GM18498 (cell line): ENCODE measurements around the gene ZNF598.
"Not testable (repeated sequence)": the region's sequence is repeated elsewhere in the genome, so short reads cannot be mapped to it uniquely, and the experiment has no call there.

Source experiments
- ATAC-seq: cut with Tn5 transposase; IDR thresholded peaks from one replicate; pipeline ENCODE4 v1.9.1; 2021; ENCODE audit warnings: mild to moderate bottlenecking, moderate library complexity; ENCODE audit not compliant: unreplicated experiment

The ZNF598 gene

DNA sequence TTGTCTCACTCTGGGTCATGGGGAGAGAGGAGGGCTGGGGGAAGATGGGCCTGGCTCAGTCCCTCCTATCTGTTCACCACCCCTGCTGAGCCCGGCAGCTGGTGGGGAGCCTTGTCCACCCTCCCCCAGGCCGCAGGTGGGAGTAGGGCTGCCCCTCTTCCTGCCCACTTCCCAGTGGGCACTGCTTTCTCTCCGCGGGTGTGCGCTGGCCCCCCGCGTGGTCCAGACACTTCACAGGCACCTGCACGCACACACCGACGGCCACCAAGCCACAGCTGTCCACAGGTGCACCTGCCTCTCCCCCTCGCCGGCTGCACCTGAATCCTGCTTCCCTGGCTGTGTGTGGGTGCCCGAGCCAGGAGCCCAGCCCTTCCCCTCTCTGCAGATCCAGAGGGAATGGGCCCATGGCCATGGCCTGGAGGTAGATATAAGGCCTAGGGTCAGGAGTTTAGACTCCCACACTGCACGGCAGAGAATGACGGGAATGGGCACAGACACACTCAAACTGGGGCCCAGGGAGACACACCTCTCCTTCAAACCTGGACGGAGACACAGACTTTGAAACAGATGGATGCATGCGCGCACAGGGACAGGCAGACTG, 19.1 kb upstream of the ZNF598 start:
- no peak for ATAC-seq

DNA sequence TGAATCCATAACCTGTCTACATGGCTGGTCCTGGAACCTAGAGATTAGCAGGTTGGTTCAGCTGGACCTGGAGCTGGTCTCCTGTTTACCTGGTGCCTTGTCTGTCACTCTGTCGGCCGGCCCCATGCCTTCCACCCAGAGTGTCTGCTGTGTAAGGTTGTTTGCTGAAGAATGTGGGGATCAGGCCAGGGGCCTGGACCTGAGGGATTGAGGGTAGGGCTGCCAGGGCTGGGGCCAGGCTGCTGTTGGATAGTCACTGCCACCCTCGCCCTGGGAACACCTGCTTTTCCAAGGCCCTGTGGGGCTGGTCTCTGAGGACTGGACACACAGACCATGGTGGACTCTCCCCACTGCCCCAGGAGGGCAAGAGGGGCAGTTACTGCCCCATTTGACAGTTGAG, 18.5 kb upstream of the ZNF598 start:
- no peak for ATAC-seq

DNA sequence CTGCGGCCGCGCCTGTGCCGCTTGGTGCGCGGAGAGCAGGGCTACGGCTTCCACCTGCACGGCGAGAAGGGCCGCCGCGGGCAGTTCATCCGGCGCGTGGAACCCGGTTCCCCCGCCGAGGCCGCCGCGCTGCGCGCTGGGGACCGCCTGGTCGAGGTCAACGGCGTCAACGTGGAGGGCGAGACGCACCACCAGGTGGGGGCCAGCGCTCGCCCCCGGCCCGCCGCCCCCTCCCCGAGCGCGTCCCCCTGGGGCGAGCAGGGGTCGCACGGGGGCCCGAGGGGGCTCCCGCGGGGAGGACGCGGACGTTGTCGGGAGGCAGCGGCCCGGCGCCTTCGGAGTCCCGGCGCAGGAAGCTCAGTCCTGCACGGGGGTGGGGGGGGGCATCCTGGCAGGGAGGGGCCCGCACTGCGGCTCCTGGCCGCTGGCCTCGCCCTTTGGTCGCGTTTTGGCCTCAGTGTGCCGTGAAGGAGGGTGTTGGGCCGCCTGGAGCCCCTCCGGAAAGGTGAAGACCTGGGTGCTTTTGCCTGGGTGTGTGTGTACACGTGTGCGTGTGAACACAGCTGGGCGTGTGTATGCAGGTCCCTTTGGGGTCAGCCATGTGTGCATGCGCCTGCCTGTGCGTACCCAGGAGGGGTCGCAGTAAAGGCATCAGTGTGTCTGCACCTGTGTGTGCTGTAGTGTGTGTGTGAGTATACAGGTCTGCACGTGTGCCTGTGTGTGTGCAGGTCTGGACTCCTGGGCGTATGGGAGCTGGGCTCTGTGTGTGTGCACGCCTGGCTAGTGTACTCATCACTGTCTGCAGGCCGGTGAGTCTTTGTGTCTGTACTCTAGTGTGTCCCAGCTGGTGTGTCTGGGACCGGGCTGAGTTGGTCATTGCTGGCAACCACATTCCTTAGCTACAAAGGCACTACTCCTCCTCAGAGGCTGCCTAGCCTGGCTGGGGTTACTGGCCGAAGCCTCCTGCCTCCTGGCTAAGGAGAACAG, 17.7 kb upstream of the ZNF598 start:
- ATAC-seq, result no peak

DNA sequence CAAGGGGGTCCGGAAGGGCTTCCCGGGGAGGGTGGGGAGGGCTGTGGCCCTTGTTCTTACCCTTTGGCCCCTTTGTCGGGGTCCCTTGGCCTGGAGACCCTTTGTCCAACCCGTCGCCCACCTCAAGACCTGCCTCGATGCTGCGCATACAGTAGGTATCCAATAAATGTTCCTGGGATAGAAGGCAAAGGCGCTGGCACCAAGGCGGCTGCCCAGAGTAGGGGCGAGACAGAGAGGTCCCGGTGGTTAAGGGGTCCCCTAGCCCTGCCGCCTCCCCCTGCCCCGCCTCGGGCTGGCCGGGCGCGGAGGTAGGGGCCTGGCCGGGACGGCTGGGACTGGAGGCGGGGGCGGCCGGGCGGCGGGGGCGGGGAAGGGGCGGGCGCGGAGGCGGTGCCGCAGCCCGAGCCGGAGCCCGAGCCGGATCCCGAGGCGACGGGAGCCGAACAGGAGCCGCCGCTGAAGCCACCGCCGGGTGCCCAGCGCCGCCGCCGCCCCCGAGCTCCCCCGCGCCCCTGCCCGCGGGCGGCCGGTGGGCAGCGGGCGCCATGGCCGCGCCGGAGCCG, 16.9 kb upstream of the ZNF598 start, which contains the start of gene NHERF2:
Gene NHERF2 (plus strand): TSS at position 442 of the 563 bp plus-strand sequence. CDS start 104 bp downstream, at position 546.
- ATAC-seq, result no peak

DNA sequence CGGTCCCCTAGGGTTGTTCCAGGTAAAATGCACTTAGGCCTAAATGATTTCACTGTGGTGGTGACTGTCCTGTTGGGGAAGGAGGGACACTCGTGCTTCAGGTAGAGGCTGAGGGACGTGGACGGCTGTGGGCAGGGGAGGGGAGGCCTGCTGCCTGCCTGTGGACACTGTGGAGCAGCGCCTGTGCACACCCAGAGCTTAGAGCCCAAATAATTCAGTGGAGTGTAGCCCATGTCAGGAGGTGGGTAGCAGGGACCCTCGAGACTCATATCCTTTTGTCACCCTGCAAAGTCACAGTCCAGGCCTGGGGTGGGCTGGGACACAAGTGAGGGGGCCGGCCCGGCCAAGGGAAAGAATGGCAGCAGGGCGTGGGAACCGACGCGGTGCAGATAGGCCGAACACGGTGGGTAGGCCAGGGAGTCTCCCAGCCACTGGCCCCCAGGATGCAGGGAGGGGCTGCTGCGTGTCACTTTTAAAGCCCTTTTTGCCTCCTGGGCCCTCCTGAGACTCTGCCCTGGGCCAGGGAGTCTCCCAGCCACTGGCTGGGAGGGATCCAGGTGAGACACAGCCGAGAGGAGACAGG, 16.3 kb upstream of the ZNF598 start:
- ATAC-seq, result no peak

DNA sequence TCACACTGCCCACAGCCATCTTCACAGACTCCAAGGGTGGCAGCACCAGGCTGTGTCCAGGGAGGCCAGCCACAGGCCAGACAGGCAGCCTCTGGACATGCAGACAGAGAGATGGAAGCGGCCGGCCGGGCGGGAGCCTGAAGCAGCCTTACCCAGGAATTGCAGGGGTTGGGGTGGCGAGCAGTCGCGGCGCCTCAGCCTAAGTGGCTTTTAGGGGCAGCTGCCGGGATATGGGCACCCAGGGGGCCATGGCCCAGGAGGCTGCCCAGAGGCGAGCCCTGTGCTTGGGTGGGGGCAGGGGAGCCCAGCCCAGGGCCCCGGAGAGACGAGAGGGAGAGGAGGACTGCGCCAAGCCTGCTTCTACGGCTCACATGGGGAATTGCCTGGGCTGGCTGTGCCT, 15.6 kb upstream of the ZNF598 start:
- ATAC-seq, result no peak

DNA sequence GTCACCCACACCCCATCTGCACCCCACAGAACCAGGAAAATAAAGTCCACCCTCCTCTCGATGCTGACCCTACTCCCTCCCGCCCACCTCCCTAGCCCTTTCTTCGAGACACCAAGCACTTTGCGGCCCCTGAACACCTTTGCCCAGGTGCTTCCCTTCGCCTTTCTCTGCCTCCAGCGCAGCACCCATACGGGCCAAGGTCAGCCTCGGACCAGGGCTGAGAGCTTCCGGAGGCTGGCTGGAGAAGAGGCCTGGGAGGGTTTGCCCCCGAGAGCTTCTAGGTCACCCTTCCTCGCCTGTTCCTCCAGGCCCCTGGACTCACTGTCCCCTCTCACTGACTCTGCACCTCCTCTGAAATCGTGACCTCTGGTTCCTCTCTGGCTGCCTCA, 14.4 kb upstream of the ZNF598 start:
- no peak for ATAC-seq

DNA sequence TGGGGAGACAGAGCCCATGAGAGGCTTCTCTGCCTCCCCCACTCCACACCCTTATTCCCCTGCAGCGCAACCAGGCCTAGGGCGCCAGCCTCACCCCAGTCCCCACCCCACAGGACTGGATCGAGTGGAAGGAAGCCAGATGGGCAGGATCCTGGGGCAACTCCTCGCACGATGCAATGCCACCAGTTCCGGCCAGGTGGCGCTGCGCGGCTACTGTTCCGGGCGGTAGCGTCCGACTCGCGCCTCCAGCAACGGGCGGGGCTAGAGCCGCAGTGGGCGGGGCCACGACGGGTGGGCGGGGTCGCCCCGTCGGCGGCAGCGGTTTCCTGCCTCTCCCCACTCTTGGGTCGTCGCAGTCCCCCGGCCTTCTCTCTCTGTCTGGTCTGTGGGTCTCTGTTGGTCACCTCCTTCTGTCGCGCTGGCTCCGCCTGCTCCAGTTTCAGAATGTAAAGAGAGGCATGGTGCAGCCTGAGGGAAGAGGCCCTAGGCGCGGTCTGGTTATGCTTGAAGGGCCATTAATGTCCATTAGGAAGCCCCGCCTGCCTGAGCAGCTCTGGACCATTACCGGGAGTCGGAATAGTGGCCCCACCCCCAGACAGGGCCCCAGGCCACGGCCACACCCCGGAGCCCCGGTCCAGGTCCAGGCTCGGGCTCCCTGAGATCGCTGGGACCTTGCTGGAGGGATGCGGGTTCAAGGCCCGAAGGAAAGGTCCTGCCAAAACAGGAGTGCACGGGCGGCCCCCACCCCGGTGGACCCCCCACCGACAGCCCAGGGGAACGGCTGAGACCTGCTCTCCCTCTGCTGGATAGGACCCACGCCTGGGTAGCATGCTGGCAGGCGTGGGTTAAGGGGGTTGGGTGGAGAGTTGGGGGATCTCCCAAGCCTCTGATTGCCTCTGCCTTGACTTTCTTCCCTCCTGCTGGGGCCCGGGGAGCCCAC, 13.7 kb upstream of the ZNF598 start:
- ATAC-seq, result peak; percentile 83

DNA sequence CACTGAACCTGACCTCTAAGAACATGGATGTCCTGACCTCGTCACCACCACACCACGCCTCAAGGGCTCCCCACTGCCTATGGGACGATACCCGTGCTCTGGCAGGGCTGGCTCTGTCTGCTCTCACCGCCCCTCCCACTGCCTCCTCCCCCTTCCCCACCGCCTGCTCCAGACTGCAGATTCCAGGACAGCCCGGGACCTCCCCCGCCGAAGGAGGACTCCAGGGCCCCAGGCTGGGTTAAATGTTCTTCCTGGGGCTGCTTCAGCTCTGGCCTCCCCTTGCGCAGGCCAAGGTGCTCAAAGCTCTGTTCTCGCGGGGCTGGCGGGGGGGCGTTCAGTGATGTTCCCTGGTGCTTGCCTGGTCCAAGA, 13.1 kb upstream of the ZNF598 start:
- ATAC-seq, result peak; percentile 13

DNA sequence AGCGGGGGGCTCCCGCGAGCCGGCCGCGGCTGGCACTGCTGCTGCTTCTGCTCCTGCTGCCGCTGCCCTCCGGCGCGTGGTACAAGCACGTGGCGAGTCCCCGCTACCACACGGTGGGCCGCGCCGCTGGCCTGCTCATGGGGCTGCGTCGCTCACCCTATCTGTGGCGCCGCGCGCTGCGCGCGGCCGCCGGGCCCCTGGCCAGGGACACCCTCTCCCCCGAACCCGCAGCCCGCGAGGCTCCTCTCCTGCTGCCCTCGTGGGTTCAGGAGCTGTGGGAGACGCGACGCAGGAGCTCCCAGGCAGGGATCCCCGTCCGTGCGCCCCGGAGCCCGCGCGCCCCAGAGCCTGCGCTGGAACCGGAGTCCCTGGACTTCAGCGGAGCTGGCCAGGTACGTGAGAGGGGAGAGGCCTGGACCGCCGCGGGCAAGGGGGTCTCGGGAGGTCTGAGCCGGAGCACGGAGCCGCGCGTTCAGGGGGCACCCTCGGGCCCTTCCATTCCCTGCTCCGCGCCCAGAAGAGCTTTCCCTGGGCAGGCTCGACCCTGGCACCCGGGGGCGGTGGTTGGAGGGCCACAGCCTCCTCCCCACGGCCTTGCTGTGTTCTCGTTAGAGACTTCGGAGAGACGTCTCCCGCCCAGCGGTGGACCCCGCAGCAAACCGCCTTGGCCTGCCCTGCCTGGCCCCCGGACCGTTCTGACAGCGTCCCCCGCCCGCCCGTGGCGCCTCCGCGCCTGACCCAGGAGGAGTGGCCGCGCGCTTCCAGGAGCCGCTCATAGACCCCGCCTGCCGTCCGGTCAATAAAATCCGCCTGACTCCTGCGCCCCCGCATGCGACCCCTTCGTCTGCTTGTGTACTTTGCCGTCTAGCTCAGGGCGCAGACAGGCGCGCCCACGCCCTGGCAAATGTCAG, 10.6 kb upstream of the ZNF598 start:
- ATAC-seq, result no peak

DNA sequence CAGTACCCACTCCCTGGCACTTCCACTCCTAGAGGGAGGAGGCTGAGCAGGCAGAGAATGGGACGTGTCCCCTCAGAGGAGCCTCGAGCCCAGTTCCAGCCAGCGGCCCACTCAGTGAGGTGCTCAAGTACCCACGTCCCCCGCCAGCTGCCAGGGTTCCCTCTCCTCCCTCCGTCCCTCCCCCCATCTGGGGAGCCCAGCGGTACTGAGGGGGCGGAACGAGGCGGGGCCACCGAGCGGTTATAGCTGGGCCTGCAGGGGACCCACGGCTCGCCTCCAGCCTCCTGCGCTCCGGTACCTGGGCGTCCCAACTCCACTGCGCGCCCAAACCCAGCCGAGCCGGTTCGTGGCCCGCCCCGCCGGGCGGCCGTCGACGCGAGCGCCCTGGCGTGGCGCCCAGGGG, 9.9 kb upstream of the ZNF598 start, which contains the start of gene NPW:
Gene NPW (plus strand): TSS at position 268 of the 403 bp plus-strand sequence.
- no peak for ATAC-seq

DNA sequence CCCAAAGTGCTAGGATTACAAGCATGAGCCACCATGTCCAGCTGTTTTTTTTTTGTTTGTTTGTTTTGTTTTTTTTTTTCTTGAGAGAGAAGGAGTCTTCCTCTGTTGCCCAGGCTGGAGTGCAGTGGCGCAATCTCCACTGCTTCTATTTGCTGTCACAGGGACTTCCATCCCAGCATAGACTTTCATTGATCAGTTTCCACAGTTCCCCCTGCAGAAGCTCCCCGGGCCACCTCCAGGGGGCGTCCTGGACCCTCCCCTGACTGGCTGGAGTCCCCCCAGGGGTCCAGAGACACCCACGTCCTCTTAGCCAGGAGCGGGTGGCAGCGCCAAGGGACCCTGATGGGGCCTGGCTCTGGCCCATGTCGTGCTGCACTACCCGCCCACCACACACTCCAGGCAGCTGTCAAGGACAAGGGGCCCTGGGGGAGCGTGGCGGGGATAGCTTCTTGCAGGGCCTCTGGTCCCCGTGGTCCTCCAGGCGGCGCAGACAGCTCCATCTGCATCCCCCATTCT, 6.8 kb upstream of the ZNF598 start:
- ATAC-seq, result no peak

DNA sequence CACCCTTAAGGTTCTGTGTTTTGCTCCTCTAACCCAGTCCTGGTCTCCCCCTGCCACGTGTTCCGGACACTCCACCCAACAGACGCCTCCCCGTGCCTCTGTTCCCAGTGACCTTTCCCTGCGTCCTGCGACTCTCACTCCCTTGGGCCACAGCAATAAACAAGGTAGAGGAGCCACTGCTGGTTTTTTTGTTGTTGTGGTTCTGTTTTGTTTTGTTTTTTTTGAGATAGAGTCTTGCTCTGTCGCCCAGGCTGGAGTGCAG, 6.3 kb upstream of the ZNF598 start:
- no peak for ATAC-seq

DNA sequence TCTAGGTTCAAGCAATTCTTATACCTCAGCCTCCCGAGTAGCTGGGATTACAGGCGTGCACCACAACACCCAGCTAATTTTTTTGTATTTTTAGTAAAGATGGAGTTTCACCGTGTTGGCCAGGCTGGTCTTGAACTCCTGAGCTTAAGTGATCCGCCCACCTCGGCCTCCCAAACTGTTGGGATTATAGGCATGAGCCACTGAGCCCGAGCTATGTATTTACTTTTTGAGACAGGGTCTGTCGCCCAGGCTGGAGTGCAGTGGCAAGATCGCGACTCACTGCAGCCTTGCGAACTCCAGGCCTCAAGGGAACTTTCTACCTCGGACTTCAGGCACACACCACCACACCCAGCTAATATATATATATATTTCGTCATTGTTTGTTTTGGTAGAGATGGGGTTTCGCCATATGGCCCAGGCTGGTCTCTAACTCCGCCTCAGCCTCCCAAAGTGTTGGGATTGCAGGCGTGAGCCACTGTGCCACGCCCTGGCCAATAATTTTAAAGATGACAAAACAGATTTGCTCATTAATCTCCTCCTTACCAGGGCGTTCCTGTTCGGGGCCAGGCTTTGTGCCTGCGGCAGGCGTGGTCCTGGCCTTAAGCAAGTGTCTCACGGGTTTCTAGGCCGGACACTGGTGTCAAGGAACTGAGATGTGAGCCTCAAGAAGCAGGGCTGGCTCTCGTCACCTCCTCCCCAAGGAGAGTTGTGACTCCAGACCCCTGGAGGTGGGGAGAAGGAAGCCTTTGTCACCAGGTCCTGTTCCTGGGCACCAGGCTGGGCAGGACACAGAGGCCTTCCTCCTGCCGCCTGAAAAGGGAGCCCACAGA, 5.7 kb upstream of the ZNF598 start:
- no peak for ATAC-seq

DNA sequence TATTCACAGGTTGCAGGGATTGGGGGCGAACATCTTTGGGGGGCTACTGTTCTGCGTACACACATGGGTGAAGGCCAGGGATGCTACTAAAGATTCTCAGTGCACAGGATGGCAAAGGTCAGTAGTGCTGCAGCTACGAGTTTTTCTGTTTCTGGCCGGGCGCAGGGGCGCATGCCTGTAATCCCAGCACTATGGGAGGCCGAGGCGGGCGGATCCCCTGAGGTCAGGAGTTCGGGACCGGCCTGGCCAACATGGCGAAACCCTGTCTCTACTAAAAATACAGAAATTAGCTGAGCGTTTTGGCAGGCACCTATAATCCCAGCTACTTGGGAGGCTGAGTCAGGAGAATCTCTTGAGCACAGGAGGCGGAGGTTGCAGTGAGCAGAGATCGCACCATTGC, 3.9 kb upstream of the ZNF598 start:
- ATAC-seq, result no peak

DNA sequence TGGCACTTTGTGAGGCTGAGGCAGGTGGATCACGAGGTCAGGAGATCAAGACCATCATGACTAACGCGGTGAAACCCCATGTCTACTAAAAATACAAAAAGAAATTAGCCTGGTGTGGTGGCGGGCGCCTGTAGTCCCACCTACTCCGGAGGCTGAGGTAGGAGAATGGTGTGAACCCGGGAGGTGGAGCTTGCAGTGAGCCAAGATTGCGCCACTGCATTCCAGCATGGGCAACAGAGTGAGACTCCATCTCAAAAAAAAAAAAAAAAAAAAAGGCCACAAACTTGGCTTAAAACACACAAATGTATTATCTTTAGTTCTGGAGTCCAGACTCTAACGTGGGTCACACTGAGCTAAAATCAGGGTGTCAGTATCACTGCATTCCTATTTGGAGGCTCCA, 2.1 kb upstream of the ZNF598 start:
- ATAC-seq, result not testable (repeated sequence)

DNA sequence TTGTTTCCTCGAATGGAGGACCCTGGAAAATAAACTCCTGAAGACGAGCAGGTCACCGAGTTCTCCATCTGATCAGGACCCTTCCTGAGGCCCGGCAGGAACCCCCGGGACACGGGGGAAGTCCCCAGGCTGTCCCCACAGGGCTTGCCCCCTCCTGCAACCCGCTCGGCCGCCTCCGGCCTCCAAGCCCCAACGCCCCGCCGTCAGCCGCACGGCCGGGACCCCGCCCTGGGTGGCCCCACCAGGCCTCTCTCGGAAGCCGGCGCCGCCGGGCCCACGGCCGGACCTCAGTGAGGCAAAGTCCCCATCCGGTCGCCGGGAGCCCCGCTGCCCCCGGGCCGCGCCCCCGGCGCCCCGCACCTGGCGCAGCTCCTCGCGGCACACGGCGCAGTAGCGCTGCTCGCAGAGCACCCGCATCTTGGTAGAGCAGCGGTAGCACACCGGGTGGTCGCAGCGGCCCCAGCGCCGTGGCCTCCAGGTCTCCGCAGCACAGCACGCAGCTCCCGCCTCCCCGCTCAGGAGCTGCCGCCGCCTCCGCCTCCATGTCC, 383 bp downstream of the ZNF598 start:
- peak; percentile 41 for ATAC-seq

DNA sequence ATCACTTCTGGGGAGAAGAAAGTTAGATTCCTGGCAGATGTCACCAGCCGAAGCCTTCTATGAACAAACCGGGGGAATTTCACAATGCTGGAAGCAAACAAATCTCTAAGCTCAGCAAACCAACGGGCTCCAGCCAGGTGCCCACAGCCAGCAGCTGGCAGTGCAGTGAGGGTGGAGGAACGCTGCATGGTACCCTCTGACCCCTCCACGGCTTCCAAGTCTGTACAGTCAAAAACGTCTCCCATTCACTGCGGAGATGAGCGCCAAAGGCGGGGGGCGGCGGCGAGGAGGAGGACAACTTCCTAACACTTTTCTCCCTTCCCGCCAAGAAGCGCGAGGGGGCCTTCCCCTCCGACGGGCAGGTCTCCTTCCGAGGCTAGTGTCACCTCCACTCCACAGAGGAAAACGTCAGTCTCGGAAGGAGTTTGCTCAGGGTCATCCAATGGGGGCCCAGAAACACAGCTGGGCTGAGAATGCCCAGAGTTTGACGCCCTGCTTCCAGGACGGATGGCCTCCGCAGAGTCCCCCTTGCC, 924 bp downstream of the ZNF598 start:
- ATAC-seq, result no peak
